Suppressor macrophage treated with lipopolysaccharide for 4 hours (primary cell): ENCODE data around the gene DTNB.
A peak's percentile ranks its signal among the peaks of the same experiment; 100 is the strongest.
"Not testable (repeated sequence)": the region's sequence is repeated elsewhere in the genome, so short reads cannot be mapped to it uniquely, and the experiment has no call there.

ENCODE experiments used
- DNase-seq: peaks from one replicate; pipeline ENCODE4 v3.0.0-alpha.2; 2020

Gene DTNB

GRCh38 chr2:25677877-25678276 is 4.5 kb upstream of the DTNB start:
- no peak for DNase-seq

DNA sequence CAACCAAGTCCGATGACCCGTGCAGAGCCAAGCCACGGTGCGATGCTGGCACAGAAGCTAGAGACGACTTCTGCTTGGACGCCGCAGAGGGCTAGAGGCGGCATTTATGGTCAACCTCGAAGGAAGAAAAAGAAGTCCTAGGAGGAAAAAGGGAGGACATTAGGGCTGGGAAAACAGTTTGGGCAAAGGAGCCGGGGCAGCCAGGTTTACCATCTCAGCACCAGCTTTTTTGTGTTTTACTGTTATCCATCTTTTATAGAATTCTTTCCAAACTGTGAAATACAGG is 643 bp upstream of the DTNB start:
- peak; percentile 28 for DNase-seq

GRCh38 chr2:25672494-25673299 is 680 bp downstream of the DTNB start:
- peak; percentile 21 for DNase-seq

GRCh38 chr2:25671622-25672021 is 1.8 kb downstream of the DTNB start:
- no peak for DNase-seq

- DNase-seq, result no peak
Observed at GRCh38 chr2:25669520-25669919, 3.9 kb downstream of the DTNB start.

DNA sequence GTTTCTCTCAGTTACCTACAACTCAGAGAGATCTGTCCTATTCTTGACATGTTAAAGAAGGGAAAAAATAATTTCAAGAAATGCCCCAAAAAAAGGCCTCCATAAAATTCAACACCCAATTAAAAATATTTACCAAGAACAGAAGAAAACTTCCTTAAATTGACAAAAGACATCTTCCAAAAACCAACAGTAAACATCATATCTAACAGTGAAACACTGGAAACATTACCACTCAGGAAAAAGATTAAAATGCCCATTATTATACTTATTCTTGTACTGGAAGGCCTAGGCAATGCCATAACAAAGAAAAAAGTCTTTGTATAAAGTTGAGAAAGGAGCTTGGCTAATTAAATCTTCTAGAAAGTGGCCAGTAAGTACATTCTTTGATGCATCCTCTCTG is 7.2 kb downstream of the DTNB start:
- DNase-seq, result no peak

DNA sequence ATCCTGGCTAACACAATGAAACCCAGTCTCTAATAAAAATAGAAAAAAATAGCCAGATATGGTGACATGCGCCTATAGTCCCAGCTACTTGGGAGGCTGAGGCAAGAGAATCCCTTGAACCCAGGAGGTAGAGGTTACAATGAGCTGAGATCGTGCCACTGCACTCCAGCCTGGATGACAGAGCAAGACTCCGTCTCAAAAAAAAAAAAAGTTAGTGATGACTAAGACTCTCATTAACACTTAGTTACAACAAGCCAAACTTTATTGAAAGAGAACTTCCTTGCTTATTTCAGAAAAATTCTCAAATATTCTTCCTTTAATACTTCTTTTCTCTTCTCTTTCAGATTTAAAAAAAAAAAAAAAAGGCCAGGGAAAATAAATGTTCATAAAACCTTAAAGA is 7.9 kb downstream of the DTNB start:
- DNase-seq, result not testable (repeated sequence)

DNA sequence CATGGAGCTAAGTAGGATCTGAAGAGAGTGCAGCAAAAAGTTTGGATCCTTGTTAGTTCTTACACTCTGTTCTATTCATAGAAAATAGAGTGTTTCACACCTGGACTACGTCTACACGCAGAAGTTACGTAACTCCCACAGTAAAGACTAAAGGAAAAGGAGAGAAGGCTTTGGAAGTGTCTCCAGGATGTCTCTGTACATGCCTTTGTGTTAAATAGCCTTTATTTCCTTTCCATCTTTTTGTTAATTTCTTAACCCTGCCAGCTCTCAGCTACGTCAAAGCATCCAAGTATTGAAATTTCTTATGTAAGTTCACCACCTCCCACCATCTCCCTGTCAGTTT is 8.4 kb downstream of the DTNB start:
- DNase-seq, result no peak

DNA sequence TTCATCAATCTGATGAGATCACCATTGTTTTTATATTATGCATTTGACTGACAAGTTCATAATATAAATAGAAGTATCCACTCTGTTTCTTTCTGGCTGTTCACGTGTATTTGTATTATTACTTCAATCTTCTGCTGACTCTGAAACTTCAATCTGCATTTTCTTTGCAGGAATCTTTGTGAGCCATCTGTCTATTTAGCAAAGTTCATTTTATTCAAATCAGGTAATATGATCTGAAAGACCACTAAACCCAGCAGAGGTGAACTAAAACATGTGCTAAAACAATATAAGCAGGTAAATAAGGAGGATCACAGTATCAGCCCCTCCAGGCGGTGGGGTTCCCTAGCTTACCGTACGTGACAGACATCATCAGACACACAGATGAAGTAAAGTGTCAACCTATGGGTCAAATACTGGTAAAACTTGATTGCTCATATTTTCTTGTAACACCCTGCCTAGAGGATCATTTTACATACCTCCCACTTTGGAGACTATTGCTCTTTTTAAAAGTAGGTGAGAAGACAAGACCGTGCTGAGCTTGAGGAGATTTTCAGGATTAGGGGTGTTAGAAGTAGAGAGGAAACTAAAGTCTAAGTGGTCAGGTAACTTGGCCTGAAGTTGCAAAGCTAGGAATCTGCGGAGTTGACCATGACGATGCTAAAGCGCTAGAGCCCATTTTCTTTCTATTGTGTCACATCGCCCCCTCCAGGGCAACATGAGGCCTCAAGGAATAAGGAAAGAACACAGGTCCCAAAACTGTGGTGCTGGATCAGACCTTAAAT is 9.0 kb downstream of the DTNB start:
- DNase-seq, result peak; percentile 78

DNA sequence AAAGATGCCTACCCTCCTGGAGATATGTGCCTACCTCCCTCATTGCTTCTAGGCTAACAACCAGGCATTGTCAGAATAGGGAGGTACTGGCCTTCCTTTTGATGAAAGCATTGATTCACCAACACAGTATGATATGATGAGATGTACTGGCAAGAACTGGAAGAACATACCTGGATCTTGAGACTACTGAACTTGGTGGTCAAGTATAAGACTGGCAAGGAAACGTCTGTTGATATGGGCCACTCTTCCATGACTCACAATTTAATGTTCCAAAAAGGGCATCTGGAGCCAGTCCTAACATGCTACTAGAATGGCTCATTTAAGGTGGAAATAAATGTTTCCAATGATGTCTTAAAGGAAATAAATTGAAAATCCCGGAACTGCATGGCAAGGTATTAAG is 18.1 kb downstream of the DTNB start:
- no peak for DNase-seq

DNA sequence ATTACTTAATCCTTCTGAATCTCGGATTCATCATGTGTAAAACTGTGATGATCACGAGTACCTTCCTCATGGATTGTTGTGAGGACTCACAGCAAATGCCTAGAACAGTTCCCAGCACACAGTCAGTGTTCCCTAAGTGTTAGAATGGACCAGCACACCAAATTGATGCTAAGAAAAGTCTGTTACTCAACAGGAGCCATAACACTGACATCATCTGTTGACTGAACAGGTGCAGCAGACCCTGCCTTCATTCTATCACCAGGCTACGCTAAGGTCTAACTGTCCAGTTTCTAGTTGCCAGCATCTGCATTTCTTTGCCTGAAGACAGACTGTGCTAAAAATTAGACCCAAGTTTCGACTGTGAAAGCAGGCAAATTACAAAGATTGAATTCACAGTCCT is 18.6 kb downstream of the DTNB start:
- DNase-seq, result no peak

DNA sequence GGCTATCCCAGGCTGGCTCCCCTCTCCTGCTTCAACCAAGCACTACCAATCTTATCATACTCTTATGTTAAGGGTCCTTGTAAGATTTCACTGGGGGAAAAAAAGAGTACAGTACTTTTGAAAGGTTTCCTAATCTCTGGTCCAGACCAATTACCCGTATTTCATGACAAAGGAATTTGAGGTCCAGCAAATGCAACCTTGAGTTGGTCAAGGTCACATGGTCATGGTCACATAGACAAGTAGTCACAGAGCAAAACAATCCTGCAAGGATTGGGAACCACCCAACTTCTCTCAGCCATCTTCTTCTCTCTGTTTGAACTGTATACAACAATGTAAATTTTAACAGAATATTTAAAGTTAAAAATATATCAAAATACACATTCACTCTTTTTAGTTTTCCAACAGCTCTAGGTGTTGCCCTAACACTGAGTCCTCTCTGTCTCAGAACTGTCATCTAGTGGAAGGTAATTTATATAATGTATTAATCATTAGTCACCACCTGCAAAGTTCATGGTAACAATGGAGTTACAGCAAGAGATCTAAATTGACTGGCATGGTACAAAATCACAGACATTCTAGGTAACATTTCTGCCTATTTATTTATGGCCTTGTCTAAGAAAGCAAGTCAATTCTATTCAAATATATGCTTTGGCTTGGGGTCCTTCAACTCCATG is 21.5 kb downstream of the DTNB start:
- DNase-seq, result no peak

- DNase-seq, result no peak
Observed at GRCh38 chr2:25651066-25651465, 22.3 kb downstream of the DTNB start.

DNA sequence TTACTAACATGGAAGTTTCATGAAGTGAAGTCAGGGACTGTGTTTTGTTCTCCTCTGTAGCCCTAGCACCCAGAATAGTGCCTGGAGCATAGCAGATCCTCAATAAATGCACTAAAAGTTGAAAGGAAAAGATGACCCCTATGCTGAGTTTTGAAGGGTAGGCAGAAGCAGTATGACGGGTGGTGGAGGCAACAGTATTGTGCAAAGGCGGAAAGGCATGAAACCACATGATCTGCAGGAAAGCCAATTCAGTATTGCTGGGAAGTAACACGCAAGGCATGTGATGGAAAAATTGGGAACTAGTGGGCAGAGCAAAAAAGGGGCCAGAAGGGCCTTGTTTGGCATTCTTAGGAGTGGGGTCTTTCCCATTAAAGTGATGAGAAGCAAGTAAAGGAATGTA is 23.1 kb downstream of the DTNB start:
- DNase-seq, result peak; percentile 84

DNA sequence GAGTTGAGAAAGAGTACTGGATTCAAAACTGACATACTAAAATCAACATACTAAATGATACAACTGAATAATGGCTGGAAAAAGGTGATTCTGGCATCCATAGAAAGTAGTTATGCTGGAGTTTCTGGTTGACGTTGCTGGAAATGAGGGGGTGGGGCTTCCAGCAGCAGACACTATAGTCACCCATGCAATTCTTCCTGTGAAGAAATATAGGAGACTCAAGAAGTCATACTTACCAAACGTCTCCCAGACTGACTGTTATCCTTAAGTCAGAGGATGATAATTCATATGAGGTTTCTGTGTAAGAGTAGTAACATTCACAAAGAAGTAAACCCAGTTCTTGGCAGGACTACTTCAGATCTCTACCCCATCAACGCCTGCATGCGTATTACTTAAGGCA is 23.6 kb downstream of the DTNB start:
- peak; percentile 74 for DNase-seq

- no peak for DNase-seq
Observed at GRCh38 chr2:25642298-25642697, 31.1 kb downstream of the DTNB start.

GRCh38 chr2:25639696-25640095 is 33.7 kb downstream of the DTNB start:
- no peak for DNase-seq

DNA sequence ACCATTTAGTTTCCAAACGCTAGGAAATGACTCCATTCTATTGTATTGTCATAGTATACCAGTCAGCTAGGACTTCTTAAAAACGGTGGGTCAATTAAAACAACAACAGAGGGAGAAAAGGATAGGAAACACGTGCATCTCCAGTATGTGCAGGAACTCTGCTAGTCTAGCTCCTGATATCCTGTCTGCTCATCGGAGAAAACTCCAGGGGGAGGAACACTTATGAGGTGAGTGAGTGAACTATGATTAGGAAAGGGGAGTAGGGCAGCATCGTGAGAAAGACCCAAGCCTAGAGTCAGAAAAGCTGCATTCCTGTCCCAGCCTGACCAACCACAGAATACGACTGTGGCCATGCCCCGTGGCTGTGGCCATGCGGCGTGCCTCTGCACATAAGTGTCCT is 34.2 kb downstream of the DTNB start:
- DNase-seq, result no peak

DNA sequence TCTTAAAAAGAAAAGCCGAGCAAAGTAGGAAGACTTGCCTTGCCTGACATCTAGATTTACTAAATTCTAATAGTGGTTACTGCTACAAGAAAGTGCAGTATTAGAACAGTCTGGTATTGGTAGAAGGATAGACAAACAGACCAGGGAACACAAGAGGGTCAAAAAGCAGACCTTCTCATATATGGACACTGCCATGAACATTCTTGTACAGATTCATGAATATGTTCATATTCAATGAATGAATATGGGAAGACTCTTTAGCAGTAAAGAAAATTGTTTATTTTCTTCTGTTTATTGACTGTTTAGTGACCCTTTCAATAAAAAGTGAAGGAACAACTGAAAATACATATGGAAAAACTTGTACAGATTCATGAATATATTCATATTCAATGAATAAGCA is 37.6 kb downstream of the DTNB start:
- no peak for DNase-seq

DNA sequence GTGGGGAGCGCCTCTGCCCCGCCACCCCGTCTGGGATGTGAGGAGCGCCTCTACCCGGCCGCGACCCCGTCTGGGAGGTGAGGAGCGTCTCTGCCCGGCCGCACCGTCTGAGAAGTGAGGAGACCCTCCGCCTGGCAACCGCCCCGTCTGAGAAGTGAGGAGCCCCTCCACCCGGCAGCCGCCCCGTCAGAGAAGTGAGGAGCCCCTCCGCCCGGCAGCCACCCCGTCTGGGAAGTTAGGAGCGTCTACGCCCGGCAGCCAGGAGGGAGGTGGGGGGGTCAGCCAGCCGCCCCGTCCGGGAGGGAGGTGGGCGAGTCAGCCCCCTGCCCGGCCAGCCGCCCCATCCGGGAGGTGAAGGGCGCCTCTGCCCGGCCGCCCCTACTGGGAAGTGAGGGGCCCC is 39.6 kb downstream of the DTNB start:
- not testable (repeated sequence) for DNase-seq

GRCh38 chr2:25632396-25632795 is 41.0 kb downstream of the DTNB start:
- peak; percentile 3 for DNase-seq

DNA sequence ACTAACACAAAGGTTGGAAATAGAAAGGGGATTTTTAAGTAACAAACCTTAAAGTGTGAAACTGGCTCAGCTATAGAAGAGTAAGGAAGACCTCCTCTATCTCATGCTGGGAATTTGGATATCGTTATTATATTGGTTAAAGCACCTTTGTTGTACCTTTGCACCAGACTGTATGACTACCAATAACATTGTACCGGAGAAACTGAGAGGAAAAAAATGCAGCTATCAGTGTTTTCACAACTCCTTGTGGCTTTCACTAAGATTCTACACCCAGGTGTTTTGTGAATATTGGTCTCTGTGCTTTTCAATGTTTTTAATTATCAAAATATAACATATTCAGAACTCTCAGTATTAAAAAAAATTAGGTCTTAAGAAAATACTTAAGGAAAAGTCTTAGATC is 48.7 kb downstream of the DTNB start:
- no peak for DNase-seq

- no peak for DNase-seq
Observed at GRCh38 chr2:25623361-25623760, 50.0 kb downstream of the DTNB start.

- no peak for DNase-seq
Observed at GRCh38 chr2:25620711-25621110, 52.7 kb downstream of the DTNB start.
